ENCODE data around the gene ORAI2.
A peak's percentile ranks its signal among the peaks of the same experiment; 100 is the strongest.
"Not testable (repeated sequence)": the region's sequence is repeated elsewhere in the genome, so short reads cannot be mapped to it uniquely, and the experiment has no call there.

ORAI2 gene

GRCh38 chr7:102468478-102469350 is 35.3 kb downstream of the ORAI2 start:
- no peak for DNase-seq

GRCh38 chr7:102469351-102469971 is 36.1 kb downstream of the ORAI2 start:
- no peak for DNase-seq

GRCh38 chr7:102469972-102470825 is 36.8 kb downstream of the ORAI2 start:
- DNase-seq: no peak

- DNase-seq: no peak
These were observed 38.4 kb downstream of the ORAI2 start for GRCh38 chr7:102471791-102472125.

GRCh38 chr7:102472126-102473041 is 39.0 kb downstream of the ORAI2 start:
- DNase-seq: no peak

GRCh38 chr7:102473271-102473991 is 40.1 kb downstream of the ORAI2 start:
- peak in 15 of 56 donors; percentile 12 to 59 (median 24) for DNase-seq

GRCh38 chr7:102474116-102474515 is 40.7 kb downstream of the ORAI2 start:
- not testable (repeated sequence) for DNase-seq

- DNase-seq: not testable (repeated sequence)
These were observed 41.5 kb downstream of the ORAI2 start for GRCh38 chr7:102474736-102475435.

GRCh38 chr7:102478314-102479208 is 45.2 kb downstream of the ORAI2 start, which contains the start of gene POLR2J:
Gene POLR2J (minus strand): TSS chr7:102478922. CDS start chr7:102478860, 62 bp downstream.
- DNase-seq: not testable (repeated sequence)

GRCh38 chr7:102479209-102479584 is 45.8 kb downstream of the ORAI2 start:
- DNase-seq: not testable (repeated sequence)

- not testable (repeated sequence) for DNase-seq
These were observed 46.7 kb downstream of the ORAI2 start for GRCh38 chr7:102479982-102480637.

- not testable (repeated sequence) for DNase-seq
These were observed 48.6 kb downstream of the ORAI2 start for GRCh38 chr7:102481962-102482361.

- DNase-seq: not testable (repeated sequence)
These were observed 50.9 kb downstream of the ORAI2 start for GRCh38 chr7:102484317-102484716.

GRCh38 chr7:102490529-102491075 is 57.2 kb downstream of the ORAI2 start:
- DNase-seq: not testable (repeated sequence)

- DNase-seq: not testable (repeated sequence)
These were observed 60.0 kb downstream of the ORAI2 start for GRCh38 chr7:102493220-102493935.

GRCh38 chr7:102494026-102494425 is 60.7 kb downstream of the ORAI2 start:
- DNase-seq: not testable (repeated sequence)
